NCI-H1417 treated with DMSO at 0.1 percent for 48 hours (cell line): ENCODE data around the gene SPAG6.
A peak's percentile ranks its signal among the peaks of the same experiment; 100 is the strongest.
"Not testable (repeated sequence)": the region's sequence is repeated elsewhere in the genome, so short reads cannot be mapped to it uniquely, and the experiment has no call there.

Experiments
- DNase-seq: peaks from one replicate; lab custom pipeline; 2025; lab: John Stamatoyannopoulos, UW

Gene SPAG6

GRCh38 chr10:22372298-22372697 lies 27.0 kb downstream of the SPAG6 start:
- no peak for DNase-seq

GRCh38 chr10:22372917-22373316 lies 27.6 kb downstream of the SPAG6 start:
- DNase-seq = no peak

- no peak for DNase-seq
These were observed 29.3 kb downstream of the SPAG6 start for GRCh38 chr10:22374489-22375126.

DNA sequence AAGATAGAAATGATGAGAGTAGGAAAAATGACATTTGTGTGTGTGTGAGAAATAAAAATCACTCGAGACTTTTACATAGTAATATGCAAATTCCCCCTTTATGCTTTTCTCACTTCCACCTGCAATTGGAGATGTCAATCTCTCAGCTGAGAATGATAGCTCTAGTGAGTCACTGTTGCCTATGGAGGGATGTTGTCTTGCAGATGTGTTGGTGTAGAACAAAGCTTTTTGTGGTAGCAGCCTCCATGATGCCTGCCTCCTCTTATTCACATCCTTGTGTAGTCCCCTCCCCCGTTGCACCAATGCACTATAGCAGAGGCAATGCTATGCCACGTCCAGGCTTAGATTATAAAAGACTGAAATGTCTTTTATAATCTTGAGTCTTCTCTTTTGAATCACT lies 33.8 kb downstream of the SPAG6 start:
- no peak for DNase-seq

- DNase-seq = no peak
These were observed 36.0 kb downstream of the SPAG6 start for GRCh38 chr10:22381262-22381661.

- DNase-seq = no peak
These were observed 41.2 kb downstream of the SPAG6 start for GRCh38 chr10:22386503-22386902.

DNA sequence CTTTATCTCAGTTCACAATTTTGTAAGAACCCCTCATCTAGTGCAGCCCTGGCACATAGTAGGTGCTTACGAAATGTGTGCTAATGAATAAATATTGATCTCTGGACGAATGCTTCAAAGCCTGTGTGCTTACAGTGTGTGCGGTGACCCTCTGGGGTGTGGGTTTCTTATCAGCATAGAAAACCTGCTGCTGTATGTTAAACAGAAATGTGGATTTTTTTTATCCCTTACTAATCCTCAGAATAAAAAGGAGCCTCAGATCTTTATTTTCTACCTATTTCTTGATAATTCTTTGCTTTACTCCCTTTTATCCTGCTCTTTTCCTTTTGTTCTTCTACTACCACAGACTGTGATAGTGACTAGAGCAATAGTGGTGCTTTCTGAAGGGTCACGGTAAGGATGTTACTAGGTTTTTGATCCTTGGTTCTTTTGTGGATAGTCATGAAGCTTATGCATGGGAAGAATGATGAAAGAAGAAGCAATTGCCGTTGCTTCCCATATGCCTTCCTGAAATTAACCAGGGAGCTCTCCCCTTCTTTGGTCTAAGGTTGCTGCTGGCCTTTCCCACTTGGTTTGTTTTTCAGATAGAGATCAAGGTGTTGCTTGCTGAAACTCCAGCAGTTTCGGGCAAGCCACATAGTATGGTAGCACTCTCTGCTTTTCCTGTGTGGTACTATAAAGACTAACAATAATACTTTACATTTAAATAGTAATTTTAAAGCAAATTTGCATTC lies 44.7 kb downstream of the SPAG6 start:
- DNase-seq = no peak

GRCh38 chr10:22391600-22391999 lies 46.3 kb downstream of the SPAG6 start:
- no peak for DNase-seq

GRCh38 chr10:22396195-22396594 lies 50.9 kb downstream of the SPAG6 start:
- not testable (repeated sequence) for DNase-seq

- not testable (repeated sequence) for DNase-seq
These were observed 61.6 kb downstream of the SPAG6 start for GRCh38 chr10:22406916-22407315.

- DNase-seq = no peak
These were observed 65.1 kb downstream of the SPAG6 start for GRCh38 chr10:22410394-22410793.

DNA sequence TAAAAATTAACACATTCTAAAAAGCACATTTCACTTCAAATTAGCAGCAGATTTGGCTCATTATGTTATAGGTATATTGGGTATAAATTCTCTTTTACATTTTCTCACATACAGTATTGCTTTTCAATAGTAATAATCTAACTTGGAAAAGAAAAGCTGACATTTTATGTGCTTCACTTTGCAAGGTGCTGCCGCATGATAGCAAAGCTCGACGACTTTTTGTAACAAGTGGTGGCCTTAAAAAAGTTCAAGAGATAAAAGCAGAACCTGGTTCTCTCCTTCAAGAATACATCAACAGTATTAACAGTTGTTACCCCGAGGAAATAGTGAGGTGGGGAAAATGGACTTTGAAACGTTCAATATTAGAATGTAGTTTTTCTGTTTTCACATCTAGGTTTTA lies 65.5 kb downstream of the SPAG6 start:
- no peak for DNase-seq

DNA sequence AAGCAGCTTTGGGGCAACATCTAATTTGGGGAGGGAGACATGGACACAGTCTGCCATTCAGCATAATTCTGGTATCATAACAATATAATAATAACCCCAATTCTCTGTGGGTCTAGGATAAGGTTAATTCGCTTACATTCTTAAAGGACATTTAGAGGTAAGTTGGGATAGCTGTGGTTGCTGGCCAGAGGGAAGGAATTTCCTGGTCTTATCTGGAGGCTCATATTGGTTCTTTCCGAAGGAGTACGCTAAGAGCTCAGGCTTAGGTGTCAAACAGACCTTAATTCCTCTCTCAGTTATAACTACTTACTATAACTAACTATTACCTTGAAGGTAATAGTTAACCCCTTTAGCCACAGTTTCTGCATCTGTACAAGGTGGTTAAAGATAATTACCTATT lies 68.8 kb downstream of the SPAG6 start:
- no peak for DNase-seq

DNA sequence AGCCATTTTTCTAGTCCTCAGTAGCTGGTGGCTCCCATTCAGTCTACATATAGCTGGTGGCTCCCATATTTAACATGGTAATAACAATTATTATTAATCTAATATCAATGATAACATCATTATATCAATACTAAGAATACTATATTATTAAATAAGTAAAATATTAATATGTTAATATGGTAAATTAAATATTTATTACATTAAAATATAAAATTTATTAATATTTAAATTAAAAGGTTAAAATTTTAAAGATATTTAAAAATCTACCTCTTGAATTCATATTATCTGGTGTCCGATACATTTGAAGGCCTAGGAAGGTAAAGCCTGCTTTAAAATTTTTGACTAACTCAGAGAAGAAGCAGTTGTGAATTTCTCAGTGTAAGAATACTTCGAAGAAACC lies 69.8 kb downstream of the SPAG6 start:
- DNase-seq = no peak

DNA sequence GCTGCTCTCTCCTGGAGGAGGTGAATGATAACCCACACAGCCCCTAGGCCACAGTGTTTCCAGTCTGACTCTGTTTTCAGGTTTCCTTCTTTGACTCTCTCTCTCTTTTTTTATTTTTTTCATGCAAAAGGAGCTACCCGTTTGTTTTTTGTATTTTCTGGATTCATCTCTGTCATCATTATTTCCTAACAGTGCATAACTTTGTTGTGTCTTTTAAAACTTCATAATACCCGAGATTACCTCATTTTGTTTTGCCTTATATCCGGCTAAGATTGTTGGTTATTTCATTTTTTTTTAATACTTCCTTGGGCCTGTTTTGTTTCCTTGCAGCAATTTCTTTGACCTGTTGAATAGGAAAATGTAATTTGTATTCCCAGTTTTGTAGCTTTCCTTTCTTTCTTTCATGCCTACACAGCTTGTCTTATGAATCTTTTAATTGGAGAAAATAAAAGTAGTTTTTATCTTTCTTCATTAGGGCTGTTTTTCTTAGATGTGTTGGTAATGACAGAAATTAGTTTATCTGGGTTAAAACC lies 72.5 kb downstream of the SPAG6 start:
- DNase-seq = no peak

DNA sequence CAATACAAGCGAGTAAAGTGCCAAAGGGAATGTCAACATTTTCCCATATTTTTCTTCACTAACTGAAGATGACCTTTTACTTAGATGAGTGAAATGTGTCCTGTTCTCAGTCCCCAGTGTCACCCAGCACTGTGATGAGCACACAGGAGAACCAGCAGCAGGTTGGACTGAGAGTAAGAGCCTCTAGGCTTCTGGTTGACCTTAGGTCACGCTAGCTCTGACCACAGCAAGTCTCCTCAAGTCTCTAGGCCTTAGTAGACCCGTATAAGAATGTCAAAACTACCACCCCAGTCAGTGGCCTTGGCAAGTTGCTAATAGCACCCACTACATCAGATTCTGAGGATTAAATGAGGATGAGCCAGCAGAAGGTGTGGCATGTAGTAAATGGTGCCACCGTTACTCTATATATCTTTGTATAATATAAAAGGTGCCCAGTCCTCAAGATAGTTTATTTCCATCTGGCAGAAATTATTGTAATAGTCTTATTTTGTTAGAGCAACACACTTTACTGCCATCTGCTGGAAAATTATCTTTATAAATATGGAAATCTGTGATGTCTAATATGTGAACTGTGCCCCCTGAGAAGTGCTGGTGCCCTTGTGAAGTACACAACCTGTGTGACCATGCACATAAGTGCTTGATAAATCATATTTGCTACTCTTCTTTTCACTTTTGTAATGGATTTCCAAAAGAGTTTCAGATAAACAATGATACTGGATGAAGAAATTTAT lies 75.7 kb downstream of the SPAG6 start:
- no peak for DNase-seq

GRCh38 chr10:22426653-22427052 lies 81.4 kb downstream of the SPAG6 start:
- DNase-seq = no peak

GRCh38 chr10:22427101-22427500 lies 81.8 kb downstream of the SPAG6 start:
- no peak for DNase-seq

GRCh38 chr10:22427890-22428571 lies 82.7 kb downstream of the SPAG6 start:
- peak; percentile 9 for DNase-seq

- no peak for DNase-seq
These were observed 83.8 kb downstream of the SPAG6 start for GRCh38 chr10:22429146-22429545.

DNA sequence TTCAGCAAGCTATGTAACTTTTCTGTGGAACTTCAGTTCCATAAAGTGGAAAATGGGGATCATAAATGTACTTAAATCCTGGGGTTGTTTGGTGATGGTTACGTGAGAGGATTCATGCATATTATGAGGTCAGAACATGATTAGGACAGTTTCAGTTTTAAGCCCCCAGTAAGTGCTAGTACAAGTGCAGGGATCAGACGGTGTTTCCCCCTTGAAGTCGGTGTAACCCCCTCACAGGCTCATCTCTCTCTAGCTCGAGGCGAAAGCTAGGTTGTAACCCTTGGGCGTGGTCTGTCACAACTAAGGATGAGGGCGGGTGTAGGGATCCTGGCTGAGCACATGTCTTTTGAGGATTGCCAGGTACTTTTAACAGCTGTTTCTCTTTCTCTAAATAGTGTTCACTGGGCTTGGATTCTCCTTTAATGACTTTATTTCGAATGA lies 84.7 kb downstream of the SPAG6 start:
- no peak for DNase-seq

- DNase-seq = no peak
These were observed 88.6 kb downstream of the SPAG6 start for GRCh38 chr10:22433875-22434274.
